SU-DHL-6 (cell line): Measurements from ENCODE around the gene KLHL36.

Source experiments
- H2AFZ ChIP-seq: fragments of 200-600 bp; sonication (generic); 2 replicates; pipeline ENCODE4 v1.6.1; 2014; ENCODE audit warnings: low read depth, mild to moderate bottlenecking, moderate library complexity, mixed read lengths, antibody characterized with exemption, low read length; ENCODE audit not compliant: severe bottlenecking
- H3F3A ChIP-seq: fragments of 200-600 bp; shearing (Covaris generic); 2 replicates; pipeline ENCODE4 v1.6.0; 2016; ENCODE audit warnings: antibody characterized with exemption, mild to moderate bottlenecking; ENCODE audit not compliant: insufficient read depth
- H3K27ac ChIP-seq: fragments of 200-600 bp; sonication (generic); 2 replicates; pipeline ENCODE4 v1.5.1; 2016; ENCODE audit warnings: low read depth, mild to moderate bottlenecking, low read length, moderate library complexity, mixed read lengths
- H3K27me3 ChIP-seq: fragments of 200-600 bp; sonication (generic), shearing (Covaris generic); 2 replicates; pipeline ENCODE4 v1.6.0; 2014; ENCODE audit warnings: mild to moderate bottlenecking, low read length
- H3K36me3 ChIP-seq: fragments of 200-600 bp; sonication (generic); 2 replicates; pipeline ENCODE4 v1.6.1; 2014; ENCODE audit warnings: mild to moderate bottlenecking, low read length, mixed read lengths
- H3K4me2 ChIP-seq: fragments of 300-600, 200-600 bp; shearing (Covaris generic), sonication (generic); 2 replicates; pipeline ENCODE4 v1.6.0; 2014; ENCODE audit warnings: low read length, low read depth, mild to moderate bottlenecking; ENCODE audit not compliant: poor library complexity, severe bottlenecking
- H3K4me3 ChIP-seq: fragments of 200-600 bp; sonication (generic); 2 replicates; pipeline ENCODE4 v1.5.1; 2014; ENCODE audit warnings: antibody characterized with exemption, low read length, mild to moderate bottlenecking, mixed read lengths; ENCODE audit not compliant: insufficient read depth, poor library complexity, severe bottlenecking
- H3K79me2 ChIP-seq: fragments of 200-600 bp; sonication (generic); 2 replicates; pipeline ENCODE4 v1.6.1; 2014; ENCODE audit warnings: mild to moderate bottlenecking, low read length, moderate library complexity; ENCODE audit not compliant: insufficient read depth
- H3K9ac ChIP-seq: fragments of 200-600 bp; sonication (generic); 2 replicates; pipeline ENCODE4 v1.7.0; 2014; ENCODE audit warnings: mild to moderate bottlenecking, low read length
- H3K9me2 ChIP-seq: fragments of 200-600 bp; sonication (generic); replicated peaks from 2 replicates; pipeline ENCODE4 v1.6.1; 2014; ENCODE audit warnings: low read length; ENCODE audit not compliant: insufficient read depth
- H3K9me3 ChIP-seq: fragments of 200-600 bp; sonication (generic); 2 replicates; pipeline ENCODE4 v1.6.1; 2014; ENCODE audit warnings: low read length, mixed read lengths; ENCODE audit not compliant: insufficient read depth
- H4K20me1 ChIP-seq: fragments of 200-600 bp; sonication (generic); 2 replicates; pipeline ENCODE4 v1.6.1; 2014; ENCODE audit warnings: low read depth, mild to moderate bottlenecking, antibody characterized with exemption, low read length, moderate library complexity, mixed read lengths
- EZH2phosphoT487 ChIP-seq: fragments of 200-600 bp; sonication (generic), shearing (Covaris generic); conservative IDR thresholded peaks from 2 replicates; pipeline ENCODE4 v1.6.1; 2018; ENCODE audit warnings: mild to moderate bottlenecking, antibody characterized with exemption, low read length, moderate library complexity, mixed read lengths
- TF ChIP-seq, protein P1 (sequence below): fragments of 200-600 bp; sonication (generic); IDR thresholded peaks from one replicate; pipeline ENCODE4 v1.5.1; 2017; ENCODE audit warnings: antibody characterized with exemption, mild to moderate bottlenecking, low read length, moderate library complexity; ENCODE audit not compliant: insufficient read depth, poor library complexity, severe bottlenecking

The KLHL36 gene

DNA sequence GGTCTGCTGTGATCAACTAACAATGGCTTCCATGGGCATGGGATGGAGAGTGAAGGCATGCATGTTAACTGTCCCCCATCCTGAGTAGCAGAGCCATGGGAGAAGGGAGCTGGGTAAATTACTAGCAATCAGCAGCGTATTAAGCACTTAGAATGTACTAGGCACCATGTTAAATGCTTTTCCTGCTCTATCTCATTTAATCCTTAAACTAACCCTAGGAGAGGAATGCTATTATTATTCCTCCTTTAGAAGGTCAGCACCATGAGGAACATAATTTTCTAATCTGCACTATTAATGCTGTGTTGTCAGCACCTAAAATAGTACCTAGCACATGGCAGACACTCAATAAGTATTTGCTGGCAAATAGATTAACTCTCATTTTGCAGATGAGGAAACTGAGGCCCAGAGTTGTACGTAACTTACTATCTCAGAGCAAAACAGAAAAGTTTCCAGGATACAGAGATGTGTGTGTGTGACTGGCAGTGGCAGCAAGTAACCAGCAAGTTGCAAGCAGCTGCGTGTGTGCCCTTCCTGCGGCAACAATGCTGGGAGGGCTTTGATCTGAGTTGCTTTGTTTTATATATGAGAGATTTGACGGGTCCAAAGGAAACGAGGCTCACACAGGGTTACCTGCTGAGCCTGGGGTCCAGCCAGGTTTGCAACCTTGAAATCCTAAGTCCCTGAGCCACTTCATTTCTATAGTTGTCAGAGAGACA is 6.5 kb upstream of the KLHL36 start:
- H4K20me1 ChIP-seq, result no peaks in the 10 kb centered on the region
- no peak overlapping the region for H2AFZ ChIP-seq
- H3K79me2 ChIP-seq, result no peaks in the 10 kb centered on the region
- no peaks in the 10 kb centered on the region for H3K27me3 ChIP-seq
- no peaks in the 10 kb centered on the region for H3K9me3 ChIP-seq
- no peak overlapping the region for H3K4me3 ChIP-seq
- TF ChIP-seq EZH2phosphoT487, result no peak
- TF ChIP-seq, protein P1, sequence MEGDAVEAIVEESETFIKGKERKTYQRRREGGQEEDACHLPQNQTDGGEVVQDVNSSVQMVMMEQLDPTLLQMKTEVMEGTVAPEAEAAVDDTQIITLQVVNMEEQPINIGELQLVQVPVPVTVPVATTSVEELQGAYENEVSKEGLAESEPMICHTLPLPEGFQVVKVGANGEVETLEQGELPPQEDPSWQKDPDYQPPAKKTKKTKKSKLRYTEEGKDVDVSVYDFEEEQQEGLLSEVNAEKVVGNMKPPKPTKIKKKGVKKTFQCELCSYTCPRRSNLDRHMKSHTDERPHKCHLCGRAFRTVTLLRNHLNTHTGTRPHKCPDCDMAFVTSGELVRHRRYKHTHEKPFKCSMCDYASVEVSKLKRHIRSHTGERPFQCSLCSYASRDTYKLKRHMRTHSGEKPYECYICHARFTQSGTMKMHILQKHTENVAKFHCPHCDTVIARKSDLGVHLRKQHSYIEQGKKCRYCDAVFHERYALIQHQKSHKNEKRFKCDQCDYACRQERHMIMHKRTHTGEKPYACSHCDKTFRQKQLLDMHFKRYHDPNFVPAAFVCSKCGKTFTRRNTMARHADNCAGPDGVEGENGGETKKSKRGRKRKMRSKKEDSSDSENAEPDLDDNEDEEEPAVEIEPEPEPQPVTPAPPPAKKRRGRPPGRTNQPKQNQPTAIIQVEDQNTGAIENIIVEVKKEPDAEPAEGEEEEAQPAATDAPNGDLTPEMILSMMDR, result no peak
- H3K9me2 ChIP-seq, result no peaks in the 10 kb centered on the region
- no peak overlapping the region for H3K27ac ChIP-seq
- peak overlapping the region; percentile 24 for H3K4me2 ChIP-seq
- no peak overlapping the region for H3K9ac ChIP-seq
- H3K36me3 ChIP-seq, result no peaks in the 10 kb centered on the region
- no peaks in the 10 kb centered on the region for H3F3A ChIP-seq

DNA sequence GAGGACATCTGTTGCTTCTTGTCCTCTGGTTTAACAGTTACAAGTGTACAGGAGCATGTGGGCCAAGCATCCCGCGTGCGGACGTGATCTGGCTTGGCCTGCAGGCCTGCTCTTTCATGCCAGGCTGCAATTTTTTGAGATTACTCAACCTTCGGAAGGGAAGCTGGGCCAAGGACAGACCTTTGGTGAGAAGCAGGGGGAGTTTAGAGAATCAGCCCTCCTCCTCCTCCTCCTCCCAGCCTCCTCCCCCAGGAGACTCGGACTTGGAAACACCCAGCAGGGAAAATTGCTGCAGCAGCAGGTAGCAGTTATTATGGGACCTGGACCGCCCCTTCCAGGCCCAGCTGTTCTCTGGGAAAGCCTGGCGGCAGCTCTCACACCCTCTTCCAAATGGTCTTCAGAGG is 5.1 kb upstream of the KLHL36 start:
- Histone ChIP-seq H4K20me1 (no peaks in the 10 kb centered on the region), H3F3A (no peaks in the 10 kb centered on the region), H3K27ac (no peak overlapping the region), H3K4me3 (no peak overlapping the region), H3K36me3 (no peaks in the 10 kb centered on the region), H3K9me3 (no peaks in the 10 kb centered on the region), H3K9ac (no peak overlapping the region), H3K9me2 (no peaks in the 10 kb centered on the region), H3K79me2 (no peaks in the 10 kb centered on the region), H3K27me3 (no peaks in the 10 kb centered on the region), H2AFZ (no peak overlapping the region), H3K4me2 (no peak overlapping the region)
- TF ChIP-seq, protein P1, result no peak
- no peak for TF ChIP-seq EZH2phosphoT487

DNA sequence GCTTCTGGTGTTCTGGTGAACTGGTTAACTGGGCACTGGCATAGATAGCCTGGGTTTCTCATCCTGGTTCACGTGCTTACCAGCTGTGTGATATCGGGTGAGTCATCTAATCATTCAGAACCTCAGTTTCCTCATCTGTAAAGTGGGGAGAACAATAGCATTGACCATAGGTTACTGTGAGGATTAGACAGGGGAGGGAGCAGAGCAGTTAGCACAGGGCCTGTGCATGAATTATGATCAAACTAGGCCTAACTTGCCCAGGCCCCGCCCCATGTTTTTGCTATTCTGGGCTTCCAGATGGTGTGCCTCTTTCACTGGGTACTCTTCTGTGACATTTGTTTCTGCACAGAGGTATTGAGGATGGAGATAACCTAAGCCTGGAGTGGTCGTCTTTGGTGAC is 4.6 kb upstream of the KLHL36 start:
- Histone ChIP-seq H3K4me3 (no peak overlapping the region), H2AFZ (no peak overlapping the region), H3K79me2 (no peaks in the 10 kb centered on the region), H3K4me2 (peak overlapping the region; percentile 4), H3K27ac (no peak overlapping the region), H3K9ac (no peak overlapping the region), H3F3A (no peaks in the 10 kb centered on the region), H3K9me3 (no peaks in the 10 kb centered on the region), H3K27me3 (no peaks in the 10 kb centered on the region), H3K36me3 (no peaks in the 10 kb centered on the region), H4K20me1 (no peaks in the 10 kb centered on the region), H3K9me2 (no peaks in the 10 kb centered on the region)
- TF ChIP-seq, protein P1, result no peak
- no peak for TF ChIP-seq EZH2phosphoT487
